ENCODE data around the gene PFKP.

GRCh38 chr10:3108033-3108432 lies 40.7 kb downstream of the PFKP start:
- TF ChIP-seq CTCF (IDR thresholded peaks at IDR 0.05) (no peak), POLR2AphosphoS5 (IDR thresholded peaks at IDR 0.05) (no peak), POLR2A (IDR thresholded peaks at IDR 0.05; ENCODE audit: low read depth) (no peak)

Data from esophagus muscularis mucosa (tissue), 3 donors.